Suppressor macrophage treated with lipopolysaccharide for 1 hour (primary cell): ENCODE measurements around the gene SPSB1.

Experiments used
- DNase-seq, 3 donors: peaks; one replicate each; pipeline ENCODE4 v3.0.0-alpha.2; 2020 to 2022

Gene SPSB1

GRCh38 chr1:9346566-9346965 is 53.9 kb downstream of the SPSB1 start:
- no peak for DNase-seq

- DNase-seq: no peak
Observed at GRCh38 chr1:9347095-9347850, 54.6 kb downstream of the SPSB1 start.

DNA sequence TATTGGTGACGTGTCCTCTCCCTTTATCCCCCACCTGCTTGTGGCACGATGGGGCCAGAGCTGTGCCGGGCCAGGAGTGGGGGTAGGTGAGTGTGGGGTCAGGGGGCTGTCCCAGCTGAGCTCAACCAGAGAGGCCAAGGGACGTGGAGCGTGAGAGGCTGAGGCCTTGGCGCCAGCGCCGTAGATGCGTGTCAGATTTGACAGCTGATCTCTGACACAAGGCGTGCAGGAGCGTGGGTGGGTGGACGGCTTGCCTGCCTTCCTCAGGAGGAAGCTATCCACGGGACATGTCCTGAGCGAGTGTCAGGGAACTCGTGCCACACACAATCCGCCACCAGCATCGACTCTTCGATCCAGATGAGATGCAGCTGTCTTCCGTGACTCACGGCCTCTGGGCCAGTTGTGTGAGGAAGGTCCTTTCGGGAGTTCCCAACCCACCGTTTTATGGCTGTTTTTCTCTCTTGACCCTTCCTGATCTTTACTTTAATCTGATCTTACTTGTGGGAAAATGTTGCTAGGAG is 56.7 kb downstream of the SPSB1 start:
- DNase-seq: no peak

- no peak for DNase-seq
Observed at GRCh38 chr1:9350013-9350908, 57.6 kb downstream of the SPSB1 start.

GRCh38 chr1:9350960-9351359 is 58.3 kb downstream of the SPSB1 start:
- no peak for DNase-seq

DNA sequence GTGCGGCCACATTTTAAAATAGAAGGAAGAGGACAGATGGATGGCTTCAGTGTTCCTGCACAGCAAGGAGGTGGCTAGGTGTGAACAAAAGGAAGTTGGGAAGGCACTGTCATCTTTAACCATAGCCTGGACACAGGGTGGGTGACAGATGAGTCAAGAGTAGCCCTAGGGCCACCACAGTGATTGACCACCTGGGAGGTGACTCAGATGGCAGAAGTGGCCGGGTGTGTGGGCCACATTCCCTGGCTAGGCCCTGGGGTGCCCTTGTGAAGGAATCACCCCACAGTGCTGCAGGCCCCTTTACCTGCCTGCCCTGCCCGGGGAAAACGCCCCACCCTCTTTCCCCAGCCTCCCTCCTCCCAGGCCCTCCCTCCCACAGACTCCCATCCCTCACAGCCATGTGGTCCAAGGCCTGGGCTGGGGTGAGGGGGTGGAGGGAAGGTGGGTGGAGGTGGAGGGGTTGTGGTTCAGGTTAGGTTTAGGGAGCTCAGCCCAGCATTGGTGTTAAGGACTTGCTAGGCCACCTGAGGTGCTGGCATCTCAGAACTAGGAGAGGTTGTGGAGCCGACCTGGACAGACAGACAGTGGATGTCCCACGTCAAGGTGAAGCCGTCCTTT is 59.1 kb downstream of the SPSB1 start:
- DNase-seq: no peak

DNA sequence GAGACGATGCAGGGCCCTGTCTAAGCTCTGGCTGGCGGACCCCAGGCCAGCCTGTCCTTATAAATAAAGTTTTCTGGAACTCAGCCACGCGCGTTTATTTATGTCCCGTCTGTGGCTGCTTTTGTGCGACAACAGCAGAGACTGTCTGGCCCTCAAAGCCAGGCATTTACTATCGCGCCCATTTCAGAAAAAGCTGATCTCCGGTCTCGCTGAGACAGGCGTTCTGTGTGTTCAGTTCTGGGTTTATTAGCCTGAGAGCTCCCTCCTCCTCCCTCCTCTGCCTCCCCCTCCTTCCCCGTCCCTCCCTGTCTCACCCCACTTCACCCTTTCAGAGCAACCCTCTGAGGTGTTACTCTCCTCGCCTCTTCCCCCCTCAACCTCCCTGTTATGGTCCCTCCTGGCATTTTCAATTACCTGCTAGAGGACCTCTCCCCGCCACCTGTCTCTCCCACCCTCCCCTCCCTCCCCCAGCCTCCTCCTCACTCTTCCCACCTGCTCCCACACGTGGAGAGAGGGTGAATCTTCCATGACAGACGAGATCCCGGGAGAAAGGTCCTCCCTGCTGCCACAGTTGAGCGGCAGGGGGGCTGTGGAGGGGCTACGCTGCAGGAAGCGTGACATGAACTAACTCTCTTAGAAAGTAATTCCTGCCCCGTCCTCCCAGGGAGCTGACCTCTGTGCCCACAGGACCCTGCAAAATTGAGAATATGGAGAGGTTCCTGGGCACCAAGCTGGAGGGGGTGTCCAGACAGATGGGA is 59.9 kb downstream of the SPSB1 start:
- no peak for DNase-seq

DNA sequence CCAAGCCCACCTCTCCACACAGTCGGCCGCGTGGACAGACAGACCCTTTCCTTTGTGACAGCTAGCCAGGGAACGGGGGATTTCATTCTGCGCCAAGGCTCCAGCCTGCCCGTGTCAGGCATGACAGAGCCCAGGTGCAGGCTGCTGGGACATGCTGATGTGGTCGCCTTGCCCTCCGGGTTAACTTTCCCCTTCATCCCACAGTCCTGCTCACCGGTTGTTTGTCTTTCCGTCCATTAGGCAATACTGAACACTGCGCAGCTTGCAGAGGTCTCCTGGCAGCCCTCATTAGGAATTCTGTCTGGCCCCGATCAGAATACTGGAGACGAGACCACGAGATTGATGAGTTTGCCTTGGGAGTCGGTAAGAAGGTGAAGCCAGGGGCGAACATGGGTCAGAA is 62.8 kb downstream of the SPSB1 start:
- no peak for DNase-seq

DNA sequence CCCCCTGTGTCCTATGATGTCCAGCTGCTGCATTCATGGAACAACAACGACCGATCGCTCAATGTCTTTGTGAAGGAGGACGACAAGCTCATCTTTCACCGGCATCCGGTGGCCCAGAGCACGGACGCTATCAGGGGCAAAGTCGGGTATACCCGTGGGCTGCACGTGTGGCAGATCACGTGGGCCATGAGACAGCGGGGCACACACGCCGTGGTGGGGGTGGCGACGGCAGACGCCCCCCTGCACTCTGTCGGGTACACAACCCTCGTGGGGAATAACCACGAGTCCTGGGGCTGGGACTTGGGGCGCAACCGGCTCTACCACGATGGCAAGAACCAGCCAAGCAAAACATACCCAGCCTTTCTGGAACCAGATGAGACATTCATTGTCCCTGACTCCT is 63.3 kb downstream of the SPSB1 start:
- DNase-seq: no peak

GRCh38 chr1:9356829-9357466 is 64.3 kb downstream of the SPSB1 start:
- DNase-seq: no peak

DNA sequence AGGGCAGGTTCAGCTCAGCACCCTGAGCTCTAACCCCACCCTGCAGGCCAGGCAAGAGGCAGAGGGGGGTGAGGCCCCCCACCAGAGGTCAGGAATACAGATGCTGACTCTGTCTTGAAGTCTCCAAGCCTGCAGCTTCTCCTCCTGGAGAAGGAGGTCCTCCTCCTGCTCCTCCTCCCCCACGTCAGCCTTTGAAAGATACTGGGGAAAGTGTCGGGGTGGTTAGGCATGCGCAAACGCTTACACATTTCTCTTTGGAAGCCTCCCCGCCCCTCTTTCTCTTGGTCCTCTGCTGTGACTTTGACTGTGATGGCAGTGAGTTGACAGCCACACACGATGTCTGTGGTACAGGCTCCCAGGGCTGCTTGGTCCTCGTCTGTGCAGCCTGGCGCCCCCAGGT is 65.3 kb downstream of the SPSB1 start:
- no peak for DNase-seq

DNA sequence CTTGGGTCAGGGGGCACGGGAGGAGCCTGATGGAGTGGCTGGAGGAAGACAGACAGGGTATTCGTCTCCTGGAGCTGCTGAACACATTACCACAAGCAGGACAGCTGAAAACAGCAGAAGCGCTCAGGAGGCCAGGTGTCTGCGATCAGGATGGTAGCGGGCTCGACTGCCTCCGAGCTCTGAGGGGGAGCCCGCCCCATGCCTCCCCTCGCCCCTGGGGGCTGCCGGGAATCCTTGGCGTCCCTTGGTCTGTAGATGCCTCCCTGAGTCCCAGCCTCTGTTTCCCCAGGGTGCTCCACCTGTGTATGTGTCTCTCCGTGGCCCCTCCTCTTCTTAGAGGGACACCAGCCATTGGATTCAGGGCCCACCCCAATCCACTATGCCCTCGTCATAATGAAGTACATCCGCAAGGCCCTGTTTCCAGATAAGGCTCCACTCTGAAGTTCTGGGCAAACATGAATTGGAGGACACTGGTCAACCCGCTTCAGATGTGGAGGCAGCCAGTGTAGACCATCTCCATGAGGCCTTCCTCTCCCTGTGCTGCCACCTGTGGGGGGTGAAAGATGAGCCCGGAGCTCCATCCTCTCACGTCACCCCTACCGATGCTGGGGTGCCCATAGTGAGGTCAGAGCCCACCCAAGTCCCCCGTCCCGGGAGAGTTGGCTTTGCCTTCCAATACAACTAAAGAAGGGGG is 67.8 kb downstream of the SPSB1 start:
- no peak for DNase-seq

DNA sequence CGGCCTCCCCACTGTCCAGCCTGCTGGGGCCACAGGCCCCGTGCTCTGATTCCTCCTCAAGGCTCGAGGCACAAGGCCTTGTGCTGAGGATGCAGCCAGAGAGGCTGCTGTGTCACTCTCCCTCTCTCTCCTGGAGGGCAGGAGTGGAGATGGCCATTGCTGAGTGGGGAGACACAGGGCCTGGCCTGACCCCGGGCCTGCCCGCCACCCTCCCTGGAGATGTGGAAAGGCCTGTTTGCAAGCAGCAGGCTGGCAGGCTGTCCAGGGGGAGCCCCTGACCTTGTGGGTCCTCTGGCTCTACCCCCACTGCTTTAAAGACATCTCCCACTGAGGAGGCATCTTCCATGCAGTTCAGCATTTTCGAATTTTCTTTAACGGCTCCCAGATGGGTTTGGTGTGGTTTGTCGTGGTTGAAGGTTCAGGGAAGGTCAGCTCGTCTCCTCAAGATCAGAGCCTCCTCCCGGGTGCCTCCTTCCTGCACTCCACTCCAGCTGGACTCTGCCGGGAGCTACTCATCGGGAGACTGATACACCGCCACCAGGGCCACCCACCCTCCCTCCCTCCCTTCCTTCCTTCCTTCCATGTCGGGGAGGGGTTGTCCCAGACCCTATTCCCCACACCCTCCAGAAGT is 69.1 kb downstream of the SPSB1 start:
- no peak for DNase-seq

GRCh38 chr1:9362488-9362887 is 69.8 kb downstream of the SPSB1 start:
- peak; percentile 48 to 56 (median 52) for DNase-seq

DNA sequence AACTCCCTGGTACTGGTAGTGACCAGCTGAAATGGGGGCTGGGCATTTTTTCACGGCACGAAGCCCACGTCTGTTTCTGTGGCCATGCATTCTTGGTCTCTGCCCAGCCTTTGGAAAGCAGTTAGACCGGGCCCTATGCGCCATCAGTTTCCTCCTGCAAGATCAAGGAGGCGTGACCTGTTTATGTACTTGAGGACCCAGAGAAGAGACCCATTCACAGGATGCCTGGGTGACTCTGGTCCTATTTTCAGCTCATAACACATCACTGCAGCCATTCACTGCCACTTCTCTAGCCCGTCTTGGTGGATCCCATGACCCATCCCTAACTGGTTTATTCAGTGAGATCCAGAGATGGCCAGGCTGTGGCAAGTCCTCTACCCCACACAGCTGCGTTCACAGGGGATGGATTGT is 70.4 kb downstream of the SPSB1 start:
- DNase-seq: no peak

DNA sequence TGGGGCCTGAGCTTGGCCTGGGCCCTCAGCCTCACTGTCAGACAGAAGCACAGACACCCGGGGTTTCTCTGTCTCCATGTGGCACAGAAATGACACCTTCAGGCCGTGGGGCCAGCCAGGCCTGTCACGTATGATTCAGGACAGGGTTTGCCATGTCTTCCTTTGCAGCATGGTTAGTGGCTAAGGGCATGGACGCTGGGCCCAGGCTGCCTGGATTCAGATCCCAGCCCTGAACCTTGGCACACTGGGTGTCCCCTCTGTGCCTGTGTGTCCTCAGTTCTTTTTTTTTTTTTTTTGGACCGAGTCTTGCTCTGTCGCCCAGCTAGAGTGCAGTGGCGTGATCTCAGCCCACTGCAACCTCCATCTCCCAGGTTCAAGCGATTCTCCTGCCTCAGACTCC is 73.6 kb downstream of the SPSB1 start:
- no peak for DNase-seq

GRCh38 chr1:9366943-9367780 is 74.5 kb downstream of the SPSB1 start:
- DNase-seq: no peak

GRCh38 chr1:9367806-9368205 is 75.1 kb downstream of the SPSB1 start:
- DNase-seq: no peak

GRCh38 chr1:9368356-9368755 is 75.7 kb downstream of the SPSB1 start:
- DNase-seq: no peak
